CD4-positive, alpha-beta T cell treated with Interferon alpha-2 for 1 hour (primary cell): ENCODE measurements around the gene VMP1.
"Not testable (repeated sequence)": the region's sequence is repeated elsewhere in the genome, so short reads cannot be mapped to it uniquely, and the experiment has no call there.

Experiments
- DNase-seq, 2 donors: peaks; one replicate each; pipeline ENCODE4 v3.0.0-alpha.2; 2020 to 2022

The VMP1 gene

DNA sequence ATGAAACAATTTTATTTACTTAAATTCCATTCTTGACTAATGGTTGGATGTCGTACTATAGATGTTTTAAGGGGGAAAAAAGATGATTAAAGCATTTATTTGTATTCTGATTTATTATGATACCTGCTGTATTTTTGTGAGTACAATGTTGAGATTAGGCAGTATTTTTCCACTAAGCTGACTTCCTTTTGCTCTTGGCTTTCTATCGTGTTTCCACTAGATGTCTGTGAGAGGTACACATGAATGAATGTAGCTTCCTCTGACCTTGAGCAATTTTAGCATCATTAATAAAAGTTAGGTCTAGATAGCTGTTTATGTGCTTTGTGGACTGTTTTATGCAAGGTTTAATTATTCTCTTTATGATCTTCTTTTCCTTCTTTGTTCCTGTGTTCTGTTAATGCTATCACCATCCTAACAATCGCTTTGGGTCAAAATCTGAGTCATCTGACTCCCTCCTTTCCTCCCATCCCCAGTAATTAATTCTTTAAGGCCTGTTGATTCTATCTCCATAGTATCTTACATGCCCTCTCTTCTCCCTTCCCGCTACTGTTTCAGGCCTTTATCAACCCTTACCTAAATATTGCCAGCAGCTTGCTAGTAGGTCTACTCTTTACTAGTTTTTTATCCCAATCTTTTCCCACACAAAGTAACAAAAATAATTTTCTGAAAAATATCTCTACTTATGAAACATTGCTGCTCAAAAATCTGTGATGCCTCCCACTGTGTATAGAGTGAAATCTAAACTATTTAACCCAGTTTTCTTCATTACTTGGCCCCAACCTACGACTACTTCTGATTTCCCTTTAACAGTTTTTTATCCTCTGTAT, 76.0 kb downstream of the VMP1 start:
- peak in 1 of 2 donors; percentile 63 for DNase-seq

DNA sequence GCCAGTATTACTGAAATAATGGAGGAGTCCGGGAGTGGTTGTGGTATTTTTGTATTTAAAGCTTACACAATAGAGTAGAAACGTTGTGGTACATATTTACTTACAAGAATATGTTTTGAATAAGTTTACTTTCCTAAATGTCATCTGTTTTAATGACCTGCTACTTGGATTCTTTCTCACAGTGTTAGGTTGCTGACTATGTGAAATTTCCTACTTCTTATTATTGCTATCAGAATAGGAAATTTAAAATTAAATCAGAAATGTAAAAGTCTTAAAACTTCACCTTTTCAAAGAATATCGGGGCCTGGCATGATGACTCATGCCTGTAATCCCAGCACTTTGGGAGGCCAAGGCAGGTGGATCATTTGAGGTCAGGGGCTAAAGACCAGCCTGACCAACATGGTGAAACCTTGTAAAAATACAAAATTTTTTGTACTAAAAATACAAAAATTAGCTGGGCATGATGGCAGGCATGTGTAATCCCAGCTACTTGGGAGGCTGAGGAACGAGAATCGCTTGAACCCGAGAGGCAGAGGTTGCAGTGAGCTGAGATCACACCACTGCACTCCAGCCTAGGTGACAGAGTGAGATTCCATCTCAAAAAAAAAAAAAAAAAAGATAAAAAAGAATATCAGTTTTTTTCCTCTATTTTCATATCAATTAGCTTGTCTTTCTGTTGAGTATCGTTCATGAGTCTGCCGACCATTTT, 77.8 kb downstream of the VMP1 start:
- DNase-seq = peak in 1 of 2 donors; percentile 47

DNA sequence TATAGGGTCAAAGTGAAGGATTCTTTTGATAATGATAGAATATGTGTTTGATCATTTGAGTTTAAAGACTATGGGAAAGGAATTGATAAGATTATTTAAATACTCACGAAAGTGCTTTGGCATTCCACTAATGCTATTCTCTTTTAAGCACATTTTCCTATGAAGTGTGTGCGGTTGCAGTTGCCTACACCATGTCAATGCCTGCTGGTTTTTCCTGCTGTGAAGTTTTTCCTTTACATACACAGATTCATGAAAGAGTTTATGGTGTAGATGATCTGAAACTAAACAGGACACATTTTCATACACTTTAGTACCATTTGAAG, 78.7 kb downstream of the VMP1 start:
- no peak for DNase-seq

DNA sequence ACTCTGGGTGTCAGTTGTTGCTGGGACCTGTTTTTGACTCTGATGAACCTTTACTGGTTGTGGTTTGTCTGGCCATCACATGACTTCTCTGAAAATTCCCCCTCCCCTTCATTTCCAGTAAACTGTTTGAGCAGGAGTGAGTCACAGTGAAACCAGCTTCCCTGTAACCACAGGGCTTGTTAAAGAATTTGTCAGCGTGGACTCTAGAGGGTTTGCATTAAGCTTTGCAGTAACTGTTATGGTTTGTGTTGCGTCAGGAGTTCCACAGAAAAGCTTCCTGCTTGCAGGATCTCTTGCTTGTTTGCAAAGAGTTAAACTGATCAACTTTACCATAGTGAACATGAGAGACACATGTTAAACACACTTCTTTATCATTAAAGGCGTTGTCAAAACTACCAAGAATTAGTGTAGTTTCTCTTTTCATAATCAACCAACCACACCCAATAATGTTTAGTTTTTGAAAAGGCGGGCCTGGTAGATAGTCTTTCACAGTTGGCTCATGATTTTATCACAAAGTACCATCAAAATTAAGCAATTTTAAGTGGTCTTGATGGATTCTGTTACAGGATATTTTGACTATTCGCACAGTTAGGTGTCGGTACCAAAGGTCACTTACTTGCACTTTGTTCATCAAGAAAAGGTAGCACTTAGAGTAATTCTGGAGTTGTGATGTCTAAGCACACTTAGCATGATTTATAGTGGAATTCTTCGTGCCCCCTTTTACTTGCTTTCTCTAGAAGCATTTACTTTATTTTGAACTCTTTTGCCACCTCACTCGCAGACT, 79.3 kb downstream of the VMP1 start:
- DNase-seq = peak; percentile 94 to 98

DNA sequence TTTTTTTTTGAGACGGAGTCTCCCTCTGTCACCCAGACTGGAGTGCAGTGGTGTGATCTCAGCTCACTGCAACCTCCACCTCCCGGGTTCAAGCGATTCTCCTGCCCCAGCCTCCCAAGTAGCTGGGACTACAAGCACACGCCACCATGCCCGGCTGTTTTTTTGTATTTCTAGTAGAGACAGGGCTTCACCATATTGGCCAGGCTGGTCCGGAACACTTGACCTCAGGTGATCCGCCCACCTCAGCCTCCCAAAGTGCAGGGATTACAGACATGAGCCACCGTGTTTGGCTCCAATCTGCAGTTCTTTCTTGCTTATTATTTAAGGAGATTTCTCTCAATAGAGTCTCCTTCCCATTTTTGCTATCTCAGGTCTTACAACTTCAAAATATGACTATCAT, 82.4 kb downstream of the VMP1 start:
- DNase-seq = not testable (repeated sequence)

DNA sequence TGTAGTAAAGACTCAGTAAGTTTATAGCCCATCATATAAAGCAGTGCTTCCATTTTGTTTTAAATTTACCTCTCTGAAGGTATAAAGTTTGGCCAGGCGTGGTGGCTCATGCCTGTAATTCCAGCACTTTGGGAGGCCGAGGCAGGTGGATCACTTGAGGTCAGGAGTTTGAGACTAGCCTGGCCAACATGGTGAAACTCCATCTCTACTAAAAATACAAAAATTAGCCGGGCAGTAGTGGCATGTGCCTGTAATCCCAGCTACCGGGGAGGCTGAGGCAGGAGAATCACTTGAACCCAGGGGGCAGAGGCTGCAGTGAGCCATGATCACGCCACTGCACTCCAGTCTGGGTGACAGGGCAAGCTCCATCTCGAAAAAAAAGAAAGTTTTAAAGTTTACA, 83.0 kb downstream of the VMP1 start:
- DNase-seq = not testable (repeated sequence)

DNA sequence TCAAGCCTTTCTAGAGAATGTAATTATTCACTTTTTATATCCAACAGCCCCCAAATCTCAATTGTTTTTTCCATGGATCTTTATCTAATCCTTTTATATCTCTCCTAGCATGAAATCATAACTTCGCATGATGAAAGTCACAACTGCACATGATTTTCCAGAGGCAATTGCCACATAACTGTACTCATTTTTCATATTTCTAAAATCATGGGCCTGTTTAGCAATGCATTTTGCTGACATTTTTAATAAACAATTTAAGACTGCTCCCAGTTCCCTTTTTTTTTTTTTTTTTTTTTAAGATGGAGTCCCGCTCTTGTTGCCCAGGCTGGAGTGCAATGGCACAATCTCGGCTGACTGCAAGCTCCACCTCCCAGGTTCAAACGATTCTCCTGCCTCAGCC, 83.5 kb downstream of the VMP1 start:
- DNase-seq = no peak

DNA sequence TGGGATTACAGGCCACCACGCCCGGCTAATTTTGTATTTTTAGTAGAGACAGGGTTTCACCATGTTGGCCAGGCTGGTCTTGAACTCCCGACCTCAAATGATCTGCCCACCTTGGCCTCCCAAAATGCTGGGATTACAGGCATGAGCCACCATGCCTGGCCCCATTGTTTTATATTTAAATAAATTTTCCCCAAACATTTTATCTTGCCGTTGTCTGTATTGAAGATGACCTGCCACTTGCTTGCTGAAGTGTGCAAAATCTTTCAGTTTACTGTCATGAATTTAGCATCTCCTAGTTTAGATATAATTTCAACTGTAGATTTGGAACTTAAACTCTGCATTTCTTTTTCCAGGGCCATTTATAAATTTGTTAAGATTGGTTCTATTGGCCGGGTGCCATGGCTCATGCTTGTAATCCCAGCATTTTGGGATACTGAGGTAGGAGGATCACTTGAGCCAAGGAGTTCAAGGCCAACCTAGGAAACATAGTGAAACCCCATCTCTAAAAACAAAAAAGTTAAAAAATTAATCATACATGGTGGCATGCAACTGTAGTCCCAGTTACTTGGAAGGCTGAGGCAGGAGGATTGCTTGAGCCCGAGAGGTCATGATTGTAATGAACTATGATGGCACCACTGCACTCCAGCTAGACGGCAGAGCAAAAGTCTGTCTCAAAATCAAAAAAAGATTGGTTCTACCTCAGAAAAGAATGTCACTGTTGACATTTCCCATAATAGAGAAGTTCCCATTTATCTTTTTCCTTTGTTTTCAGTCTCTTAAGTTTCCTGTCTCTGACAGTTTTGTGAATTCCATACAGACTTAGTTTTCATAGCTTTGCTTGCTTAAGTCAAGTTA, 84.4 kb downstream of the VMP1 start:
- no peak for DNase-seq

DNA sequence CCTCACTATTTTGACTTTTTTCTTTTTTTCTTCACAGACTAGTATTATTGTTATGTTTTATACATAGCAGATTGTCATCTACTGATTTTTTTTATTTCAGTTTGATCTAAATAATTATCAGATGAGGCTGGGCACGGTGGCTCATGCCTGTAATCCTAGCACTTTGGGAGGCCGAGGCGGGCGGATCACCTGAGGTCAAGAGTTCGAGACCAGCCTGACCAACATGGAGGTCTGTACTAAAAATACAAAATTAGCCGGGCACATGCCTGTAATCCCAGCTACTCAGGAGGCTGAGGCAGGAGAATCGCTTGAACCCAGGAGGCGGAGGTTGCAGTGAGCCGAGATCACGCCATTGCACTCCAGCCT, 85.0 kb downstream of the VMP1 start:
- DNase-seq = not testable (repeated sequence)

DNA sequence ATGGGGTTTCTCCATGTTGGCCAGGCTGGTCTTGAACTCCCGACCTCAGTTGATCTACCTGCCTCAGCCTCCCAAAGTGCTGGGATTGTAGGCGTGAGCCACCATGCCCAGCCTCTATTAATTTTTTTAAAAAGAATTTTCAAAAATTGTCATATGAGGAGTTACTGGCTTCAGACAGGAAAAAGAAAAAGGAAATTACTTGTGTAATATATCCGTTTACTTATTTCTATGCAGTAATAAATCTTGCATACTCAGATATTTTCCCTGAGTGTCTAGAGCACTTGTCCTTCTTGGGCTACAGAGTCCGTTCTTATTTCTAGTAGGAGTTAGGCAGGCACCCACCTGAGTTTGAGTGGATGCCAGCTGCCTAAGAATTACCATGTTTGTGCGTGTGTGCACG, 85.8 kb downstream of the VMP1 start:
- DNase-seq = no peak

DNA sequence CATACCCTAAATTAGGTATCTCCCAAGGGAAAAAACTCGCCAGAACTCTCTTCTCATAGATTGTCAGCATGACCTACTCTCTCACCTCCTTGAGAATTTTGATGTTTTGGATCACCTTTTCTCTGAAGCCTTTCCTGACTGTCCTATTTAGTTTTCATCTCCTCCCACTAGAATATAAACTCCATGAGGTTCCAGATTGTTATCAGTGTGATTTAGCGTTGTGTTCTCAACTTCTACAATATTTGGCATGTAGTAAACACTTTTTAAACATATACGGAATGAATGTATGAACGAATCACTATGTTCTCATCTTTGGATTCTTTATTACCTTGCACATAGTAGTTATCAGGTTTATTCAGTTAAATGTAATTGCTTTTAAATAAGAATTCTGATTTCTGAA, 88.7 kb downstream of the VMP1 start:
- no peak for DNase-seq

DNA sequence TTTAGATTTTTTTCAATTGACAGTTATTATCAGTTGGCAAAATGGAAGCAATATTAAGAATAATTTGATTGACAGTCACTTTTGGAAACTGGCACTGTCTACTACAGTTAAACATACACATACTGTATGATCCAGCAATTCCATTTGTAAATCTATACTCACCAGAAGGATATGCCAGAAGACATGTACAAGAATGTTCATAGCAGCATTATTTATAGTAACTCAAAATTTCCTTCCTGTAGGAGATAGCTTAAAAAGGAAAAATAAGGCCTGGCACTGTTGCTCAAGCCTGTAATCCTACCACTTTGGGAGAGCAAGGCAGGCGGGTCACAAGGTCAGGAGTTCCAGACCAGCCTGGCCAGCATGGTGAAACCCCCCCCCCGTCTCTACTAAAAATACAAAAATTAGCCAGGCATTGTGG, 89.3 kb downstream of the VMP1 start:
- no peak for DNase-seq

DNA sequence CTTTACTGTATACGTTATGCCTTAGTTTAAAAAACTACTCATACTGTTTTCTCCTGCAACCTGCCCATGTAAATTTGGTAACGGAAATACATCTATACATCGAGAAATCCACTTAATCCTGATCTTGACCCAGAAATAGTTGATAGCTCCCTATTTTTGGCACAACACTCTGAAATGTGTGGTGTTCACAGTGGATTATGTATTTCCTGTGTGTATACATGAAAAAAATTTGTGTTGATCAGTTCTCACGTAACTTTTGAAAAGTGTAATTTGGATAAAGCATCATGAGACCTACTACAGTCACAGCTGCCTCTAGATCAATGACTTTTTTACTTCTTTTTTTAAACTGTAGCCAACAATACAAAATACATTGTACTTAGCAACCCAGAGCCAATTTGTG, 90.7 kb downstream of the VMP1 start:
- no peak for DNase-seq

DNA sequence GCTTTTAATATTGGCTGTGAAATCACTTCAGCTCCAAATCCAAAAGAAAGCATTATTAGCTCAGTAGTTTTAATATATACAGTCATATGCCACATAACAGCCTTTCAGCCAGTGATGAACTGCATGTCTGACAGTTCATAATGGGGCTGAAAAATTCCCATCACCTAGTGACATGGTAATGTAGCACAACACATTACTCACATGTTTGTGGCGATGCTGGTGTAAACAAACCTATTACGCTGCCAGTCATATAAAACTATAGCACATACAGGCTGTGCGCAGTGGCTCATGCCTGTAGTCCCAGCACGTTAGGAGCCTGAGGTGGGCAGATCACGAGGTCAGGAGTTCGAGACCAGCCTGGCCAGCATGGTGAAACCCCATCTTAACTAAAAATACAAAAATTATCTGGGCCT, 93.1 kb downstream of the VMP1 start:
- DNase-seq = peak in 1 of 2 donors; percentile 26

DNA sequence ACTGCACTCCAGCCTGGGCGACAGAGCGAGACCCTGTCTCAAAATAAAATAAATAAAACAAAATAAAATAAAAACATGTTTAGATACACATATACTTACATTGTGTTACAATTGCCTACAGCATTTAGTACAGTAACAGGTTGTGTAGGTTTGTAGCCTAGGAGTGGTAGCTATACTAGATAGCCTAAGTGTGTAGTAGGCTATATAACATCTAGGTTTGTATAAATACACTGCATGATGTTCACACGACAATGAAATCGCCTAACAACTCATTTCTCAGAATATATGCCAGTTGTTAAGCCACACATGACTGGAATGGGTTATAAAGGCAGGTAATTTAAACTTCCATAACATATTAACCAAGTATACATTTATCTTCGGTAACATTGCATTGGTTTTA, 94.7 kb downstream of the VMP1 start:
- no peak for DNase-seq

DNA sequence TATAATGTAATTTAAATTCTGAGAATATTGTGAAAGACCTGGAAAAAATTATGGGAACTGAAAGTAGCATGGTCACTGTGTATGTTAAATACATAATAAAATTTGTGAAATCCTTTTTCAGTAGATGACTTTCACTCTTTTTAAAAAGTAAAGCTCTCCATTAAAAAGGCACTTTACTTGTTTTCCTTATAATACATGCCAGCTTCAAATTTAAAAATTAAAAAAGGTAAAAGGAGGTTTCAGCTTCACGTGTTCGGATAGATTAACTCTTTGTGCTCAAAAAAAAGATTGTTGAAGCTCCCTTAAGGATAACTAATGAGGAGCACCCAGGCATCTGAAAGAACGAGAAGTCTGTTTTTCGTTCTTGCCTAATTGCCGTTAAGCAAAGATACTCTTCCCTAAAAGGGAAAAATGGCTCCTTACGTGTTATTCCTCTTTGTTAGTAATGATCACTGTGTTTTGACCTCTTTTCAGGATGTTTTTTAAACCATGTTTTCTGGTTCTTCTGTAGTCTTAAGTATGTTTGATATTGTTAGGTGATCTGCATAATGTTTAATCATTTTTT, 97.5 kb downstream of the VMP1 start:
- no peak for DNase-seq

DNA sequence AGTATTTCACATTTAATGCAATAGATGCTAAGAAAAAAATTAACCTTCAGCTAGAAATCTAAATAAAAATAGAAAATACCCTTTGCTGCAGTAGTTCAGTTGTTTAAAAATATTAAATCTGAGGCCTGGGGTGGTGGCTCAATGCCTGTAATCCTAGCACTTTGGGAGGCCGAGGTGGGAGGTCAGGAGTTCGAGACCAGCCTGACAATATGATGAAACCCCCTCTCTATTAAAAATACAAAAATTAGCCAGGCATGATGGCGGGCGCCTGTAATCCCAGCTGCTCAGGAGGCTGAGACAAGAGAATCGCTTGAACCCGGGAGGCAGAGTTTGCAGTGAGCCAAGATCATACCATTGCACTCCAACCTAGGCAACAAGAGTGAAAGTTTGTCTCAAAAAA, 98.9 kb downstream of the VMP1 start:
- DNase-seq = not testable (repeated sequence)

DNA sequence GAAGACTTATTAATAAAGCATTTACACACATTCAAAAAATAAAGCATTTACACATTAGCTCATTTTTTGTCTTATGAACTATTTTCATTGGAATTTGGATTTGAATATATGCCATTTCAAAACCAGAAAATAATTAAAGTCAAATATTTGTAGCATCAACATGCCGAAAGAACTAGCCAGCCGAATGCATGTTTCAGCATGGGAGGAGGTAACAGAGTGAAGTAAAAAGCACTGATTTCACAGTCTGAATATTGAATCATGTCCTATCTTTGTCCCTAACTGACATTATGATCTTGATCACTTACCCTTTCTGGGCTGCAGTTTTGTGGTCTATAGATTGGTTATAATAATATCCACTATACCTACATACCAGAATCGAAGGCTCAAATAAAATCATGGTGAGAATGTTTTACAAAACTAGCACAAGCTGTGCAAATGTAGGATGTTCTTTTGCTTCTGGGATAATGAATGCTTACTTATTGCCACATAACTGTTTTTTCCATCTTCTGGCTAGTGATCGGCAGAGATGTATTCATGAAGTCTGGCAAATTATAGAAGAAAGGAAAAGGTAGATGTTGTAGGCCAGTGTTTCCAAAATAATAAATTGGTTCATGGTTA, 100.5 kb downstream of the VMP1 start:
- DNase-seq = no peak

DNA sequence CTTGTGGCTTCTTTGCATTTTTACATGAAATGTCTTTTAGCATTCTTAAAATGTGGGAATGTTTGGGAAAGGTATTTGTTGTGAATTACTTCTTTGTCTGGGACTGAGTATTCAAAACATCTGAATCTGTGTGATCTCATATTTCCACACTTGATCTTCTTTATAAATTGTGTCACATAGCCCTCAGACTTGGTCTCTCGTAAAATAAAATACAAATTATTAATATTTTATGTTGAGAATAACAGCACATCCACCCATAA, 103.4 kb downstream of the VMP1 start:
- no peak for DNase-seq

DNA sequence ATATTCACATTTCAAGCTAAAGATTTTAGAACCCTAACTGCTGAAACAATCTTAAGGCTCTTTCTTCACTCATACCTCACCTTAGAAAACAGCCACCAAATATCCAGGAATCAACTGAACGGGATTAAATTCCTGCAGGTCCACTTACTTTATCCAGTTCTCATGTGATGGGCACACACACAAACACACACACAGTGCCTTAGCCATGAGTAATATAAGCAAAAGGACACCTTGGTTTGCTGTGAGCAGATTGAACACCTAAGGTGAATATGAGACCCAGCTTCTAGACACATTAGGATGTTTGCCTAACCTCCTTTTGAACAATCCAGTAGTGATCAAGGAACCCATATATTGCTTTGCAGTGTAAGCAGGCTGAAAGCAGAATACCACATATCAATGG, 103.8 kb downstream of the VMP1 start:
- DNase-seq = no peak

DNA sequence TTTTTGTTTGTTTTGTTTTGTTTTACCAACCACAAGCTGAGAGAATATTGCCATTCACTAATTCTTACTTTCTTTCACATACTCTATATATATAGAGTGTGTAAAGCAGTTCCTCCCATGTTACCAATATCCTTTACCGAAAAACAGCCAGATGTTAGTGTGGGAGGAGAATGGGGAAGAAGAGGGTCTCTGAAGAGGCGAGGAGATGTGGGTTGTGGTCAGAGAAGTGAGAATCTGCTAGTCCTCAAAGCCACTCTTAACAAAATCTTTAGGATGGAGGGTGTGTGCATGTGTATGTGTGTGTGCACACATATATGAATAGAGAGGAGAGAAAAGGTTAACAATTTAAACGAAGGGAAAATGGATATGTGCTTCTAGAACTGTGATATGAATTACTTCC, 104.7 kb downstream of the VMP1 start:
- no peak for DNase-seq

DNA sequence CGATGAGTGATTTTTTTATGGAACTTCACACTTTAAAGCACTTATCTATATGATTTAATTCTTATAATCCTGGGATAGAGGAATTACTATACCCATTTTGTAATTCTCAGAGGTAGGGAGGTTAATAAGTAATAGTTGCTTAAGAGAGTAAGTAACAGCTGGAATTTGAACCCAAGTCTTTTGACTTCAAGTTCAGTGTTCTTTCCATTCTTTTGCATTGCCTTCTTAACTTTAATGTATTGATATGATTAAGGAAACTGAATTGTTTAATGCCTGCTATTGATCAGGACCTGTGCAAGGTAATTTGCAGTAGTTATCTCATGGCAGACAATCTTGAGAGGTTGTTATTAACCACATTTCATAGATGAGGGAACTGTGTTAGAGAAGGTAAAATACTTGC, 106.8 kb downstream of the VMP1 start:
- no peak for DNase-seq
